Adrenal gland (tissue), 12 donors: ENCODE results near the gene SELENOM. TPM values are rescaled to one million over a fixed set of nuclear protein-coding genes. Genes with fewer than 3 reads are reported as not detected.

Experiments
- DNase-seq, 7 donors: peaks; one replicate each; pipeline ENCODE4 v3.0.0-alpha.2; 2019 to 2020
- H3K27ac ChIP-seq, 5 donors: fragments of 200-600 bp; sonication (generic) in 4 of 5; 1 replicate in 3 of 5; 2 replicates in 2 of 5; pipeline versions ENCODE4 v1.5.1 to v1.8.0; 2016 to 2020; ENCODE audit warnings: mild to moderate bottlenecking in 1 of 5
- H3K27me3 ChIP-seq: fragments of 200-600 bp; 2 replicates; pipeline ENCODE4 v1.8.0; 2021
- H3K36me3 ChIP-seq, 2 donors: fragments of 200-600 bp; replicated peaks in 1 of 2; 1 replicate in 1 of 2; 2 replicates in 1 of 2; pipeline versions ENCODE4 v1.5.1 to v1.8.0; 2018 to 2022
- H3K4me1 ChIP-seq, 2 donors: fragments of 200-600 bp; replicated peaks in 1 of 2; 1 replicate in 1 of 2; 2 replicates in 1 of 2; pipeline versions ENCODE4 v1.5.1 to v1.8.0; 2018 to 2021
- H3K4me3 ChIP-seq, 4 donors: fragments of 200-600 bp; sonication (generic) in 3 of 4; one replicate each; pipeline ENCODE4 v1.5.1; 2016 to 2018
- H3K9me3 ChIP-seq, 3 donors: fragments of 200-600 bp; sonication (generic) in 1 of 3; replicated peaks in 1 of 3; 1 replicate in 2 of 3; 2 replicates in 1 of 3; pipeline versions ENCODE4 v1.5.1 to v1.8.0; 2016 to 2021
- CTCF ChIP-seq, 6 experiments: fragments of 450-650 bp in 4 of 6; fragments of 200-600 bp in 2 of 6; sonication (generic) in 1 of 6; IDR thresholded peaks; 1 replicate in 5 of 6; 2 replicates in 1 of 6; pipeline versions ENCODE4 v1.5.1 to v1.8.0; 2016 to 2021; ENCODE audit warnings: antibody characterized with exemption in 6 of 6, mild to moderate bottlenecking in 2 of 6, moderate library complexity in 1 of 6
- POLR2A ChIP-seq, 2 donors: fragments of 450-650 bp; IDR thresholded peaks; one replicate each; pipeline ENCODE4 v1.6.1; 2017; ENCODE audit warnings: antibody characterized with exemption in 2 of 2, mild to moderate bottlenecking in 2 of 2, moderate library complexity in 1 of 2
- WGBS, 4 donors: extraction: QIAGEN DNeasy Blood & Tissue Kit in 2 of 4; methylation state at CpG; one replicate each; pipeline versions ENCODE4 v1.1.5 to v1.1.7; 2013 to 2017; 5-methylcytosine and 5-hydroxymethylcytosine counted together
- intact Hi-C, 2 donors: fragments of 100-400 bp; cut with DNase I; formaldehyde crosslinking; loops; one replicate each; pipeline versions ENCODE4 v1.14.1 to v1.15.0; 2022 to 2023
- polyA plus RNA-seq, 3 donors: library from polyadenylated mRNA; stranded (reverse); fragments of 200-250 nt in 2 of 3; fragments of 350-450 nt in 1 of 3; fragmentation: Illumina TruSeq in 1 of 3; extraction: RNeasy Lipid Tissue Mini Kit (QIAGEN cat#74804) in 1 of 3; gene quantifications; one replicate each; pipeline ENCODE4 v1.2.3, GENCODE V29; 2013 to 2014
- total RNA-seq, 9 donors: library from RNA; depleted of rRNA in 4 of 9; stranded (reverse); fragments of >200 nt in 4 of 9; fragments of 120-200 nt in 1 of 9; fragmentation: NEBNext Ultra II Directional in 1 of 9; extraction: Animal tissue kit (Norgen Biotek cat#: 25700) in 1 of 9; gene quantifications; one replicate each; pipeline versions ENCODE4 v1.1.0 to v1.2.4, GENCODE V29; 2013 to 2023
- donor health status: healthy with polysubstance abuse.
- donor health status: Bipolar disorder and iron deficiency.
- donor health status: DM: yes; HTN: yes; CAD: no.
- donor health status: DM: no; HTN: no; CAD: no.
- donor health status: DM: no; HTN: no; CAD: no.
- donor health status: DM: yes; HTN: yes; CAD: no.

Gene SELENOM
- total and polyA plus RNA-seq, 12 donors = 6.6 to 546 (median 121) TPM

DNA sequence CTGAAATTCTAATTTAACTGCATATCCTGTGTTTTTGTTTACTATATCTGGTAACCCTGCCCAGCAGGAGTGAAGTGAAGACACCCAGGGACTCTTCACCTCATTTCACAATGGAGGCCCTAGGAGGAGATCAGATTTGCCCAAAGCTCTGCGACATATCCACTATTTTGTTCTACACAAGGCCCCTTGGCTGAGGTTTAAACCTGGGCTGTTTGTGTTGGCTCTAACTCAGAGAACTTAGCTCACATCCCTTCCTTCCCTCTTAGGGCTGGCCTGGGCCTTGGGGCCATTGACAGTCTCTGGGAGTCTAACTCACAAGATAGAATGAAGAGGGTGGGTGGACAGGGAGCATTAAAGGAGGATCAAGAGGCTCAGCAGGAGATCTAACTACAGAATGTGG, 41.1 kb upstream of the SELENOM start:
- intact Hi-C loops = loop anchor here (5.0 to 10.0 kb wide), 5 partner anchors 41 to 206 kb away; partner anchors contain the start of gene SELENOM (in 1 of the 2)
- Histone ChIP-seq H3K27me3 (no peaks in the 10 kb centered on the region), H3K4me1 (peaks cover 0 to 9% of the 10 kb centered on the region in 2 donors), H3K36me3 (no peaks in the 10 kb centered on the region), H3K9me3 (no peaks in the 10 kb centered on the region), H3K27ac (peak overlapping the region in 2 of 5 donors; percentile 43 to 60), H3K4me3 (no peak overlapping the region)
- WGBS, 4 donors = 71 to 100% (median 80%) methylated on average over 1 of the region's 1 CpG
- no peak for DNase-seq
- TF ChIP-seq CTCF (IDR thresholded peaks at IDR 0.05) = no peak
- TF ChIP-seq POLR2A (IDR thresholded peaks at IDR 0.05) = no peak

GRCh38 chr22:31144223-31144622, 36.9 kb upstream of the SELENOM start:
- H3K9me3 ChIP-seq = no peaks in the 10 kb centered on the region
- H3K27me3 ChIP-seq = no peaks in the 10 kb centered on the region
- no peak for DNase-seq
- peaks cover 0 to 4% of the 10 kb centered on the region in 2 donors for H3K4me1 ChIP-seq
- no peak overlapping the region for H3K27ac ChIP-seq
- TF ChIP-seq POLR2A (IDR thresholded peaks at IDR 0.05) = no peak
- TF ChIP-seq CTCF (IDR thresholded peaks at IDR 0.05) = no peak
- no peaks in the 10 kb centered on the region for H3K36me3 ChIP-seq
- no peak overlapping the region for H3K4me3 ChIP-seq
- intact Hi-C loops = loop anchor here in 1 of 2 donors (10.0 kb wide), 1 partner anchor 199 kb away; no protein-coding TSS in a partner anchor

- Histone ChIP-seq H3K4me3 (no peak overlapping the region), H3K27me3 (no peaks in the 10 kb centered on the region), H3K9me3 (no peaks in the 10 kb centered on the region), H3K4me1 (no peaks in the 10 kb centered on the region), H3K36me3 (no peaks in the 10 kb centered on the region), H3K27ac (no peak overlapping the region)
- intact Hi-C loops = loop anchor here in 1 of 2 donors (10.0 kb wide), 1 partner anchor 199 kb away; no protein-coding TSS in a partner anchor
- no peak for TF ChIP-seq POLR2A (IDR thresholded peaks at IDR 0.05)
- no peak for TF ChIP-seq CTCF (IDR thresholded peaks at IDR 0.05)
- WGBS, 4 donors = 65 to 85% (median 80%) methylated on average over 3 of the region's 3 CpGs
- peak in 3 of 7 donors; percentile 49 to 77 (median 68) for DNase-seq
Observed at GRCh38 chr22:31143537-31143936, 36.2 kb upstream of the SELENOM start.

GRCh38 chr22:31143038-31143437, 35.7 kb upstream of the SELENOM start:
- no peak overlapping the region for H3K4me3 ChIP-seq
- TF ChIP-seq CTCF (IDR thresholded peaks at IDR 0.05) (no peak), POLR2A (IDR thresholded peaks at IDR 0.05) (no peak)
- DNase-seq = no peak
- no peaks in the 10 kb centered on the region for H3K4me1 ChIP-seq
- WGBS, 4 donors = 60 to 75% (median 69%) methylated on average over 3 of the region's 3 CpGs
- H3K9me3 ChIP-seq = no peaks in the 10 kb centered on the region
- H3K27me3 ChIP-seq = no peaks in the 10 kb centered on the region
- no peak overlapping the region for H3K27ac ChIP-seq
- intact Hi-C loops = loop anchor here in 1 of 2 donors (10.0 kb wide), 1 partner anchor 198 kb away; no protein-coding TSS in a partner anchor
- H3K36me3 ChIP-seq = no peaks in the 10 kb centered on the region
